SU-DHL-6 (cell line): ENCODE data around the gene MRGPRF.

Experiments used
- H2AFZ ChIP-seq: fragments of 200-600 bp; sonication (generic); 2 replicates; pipeline ENCODE4 v1.6.1; 2014; ENCODE audit warnings: low read depth, mild to moderate bottlenecking, moderate library complexity, mixed read lengths, antibody characterized with exemption, low read length; ENCODE audit not compliant: severe bottlenecking
- H3F3A ChIP-seq: fragments of 200-600 bp; shearing (Covaris generic); 2 replicates; pipeline ENCODE4 v1.6.0; 2016; ENCODE audit warnings: antibody characterized with exemption, mild to moderate bottlenecking; ENCODE audit not compliant: insufficient read depth
- H3K27ac ChIP-seq: fragments of 200-600 bp; sonication (generic); 2 replicates; pipeline ENCODE4 v1.5.1; 2016; ENCODE audit warnings: low read depth, mild to moderate bottlenecking, low read length, moderate library complexity, mixed read lengths
- H3K27me3 ChIP-seq: fragments of 200-600 bp; sonication (generic), shearing (Covaris generic); 2 replicates; pipeline ENCODE4 v1.6.0; 2014; ENCODE audit warnings: mild to moderate bottlenecking, low read length
- H3K36me3 ChIP-seq: fragments of 200-600 bp; sonication (generic); 2 replicates; pipeline ENCODE4 v1.6.1; 2014; ENCODE audit warnings: mild to moderate bottlenecking, low read length, mixed read lengths
- H3K4me2 ChIP-seq: fragments of 300-600, 200-600 bp; shearing (Covaris generic), sonication (generic); 2 replicates; pipeline ENCODE4 v1.6.0; 2014; ENCODE audit warnings: low read length, low read depth, mild to moderate bottlenecking; ENCODE audit not compliant: poor library complexity, severe bottlenecking
- H3K4me3 ChIP-seq: fragments of 200-600 bp; sonication (generic); 2 replicates; pipeline ENCODE4 v1.5.1; 2014; ENCODE audit warnings: antibody characterized with exemption, low read length, mild to moderate bottlenecking, mixed read lengths; ENCODE audit not compliant: insufficient read depth, poor library complexity, severe bottlenecking
- H3K79me2 ChIP-seq: fragments of 200-600 bp; sonication (generic); 2 replicates; pipeline ENCODE4 v1.6.1; 2014; ENCODE audit warnings: mild to moderate bottlenecking, low read length, moderate library complexity; ENCODE audit not compliant: insufficient read depth
- H3K9ac ChIP-seq: fragments of 200-600 bp; sonication (generic); 2 replicates; pipeline ENCODE4 v1.7.0; 2014; ENCODE audit warnings: mild to moderate bottlenecking, low read length
- H3K9me2 ChIP-seq: fragments of 200-600 bp; sonication (generic); replicated peaks from 2 replicates; pipeline ENCODE4 v1.6.1; 2014; ENCODE audit warnings: low read length; ENCODE audit not compliant: insufficient read depth
- H3K9me3 ChIP-seq: fragments of 200-600 bp; sonication (generic); 2 replicates; pipeline ENCODE4 v1.6.1; 2014; ENCODE audit warnings: low read length, mixed read lengths; ENCODE audit not compliant: insufficient read depth
- H4K20me1 ChIP-seq: fragments of 200-600 bp; sonication (generic); 2 replicates; pipeline ENCODE4 v1.6.1; 2014; ENCODE audit warnings: low read depth, mild to moderate bottlenecking, antibody characterized with exemption, low read length, moderate library complexity, mixed read lengths
- CTCF ChIP-seq: fragments of 200-600 bp; sonication (generic); IDR thresholded peaks from one replicate; pipeline ENCODE4 v1.5.1; 2017; ENCODE audit warnings: antibody characterized with exemption, mild to moderate bottlenecking, low read length, moderate library complexity; ENCODE audit not compliant: insufficient read depth, poor library complexity, severe bottlenecking
- EZH2phosphoT487 ChIP-seq: fragments of 200-600 bp; sonication (generic), shearing (Covaris generic); conservative IDR thresholded peaks from 2 replicates; pipeline ENCODE4 v1.6.1; 2018; ENCODE audit warnings: mild to moderate bottlenecking, antibody characterized with exemption, low read length, moderate library complexity, mixed read lengths

The MRGPRF gene

GRCh38 chr11:68965901-68966853 is 46.9 kb downstream of the MRGPRF start:
- H3K9me2 ChIP-seq = no peaks in the 10 kb centered on the region
- no peak overlapping the region for H3K4me2 ChIP-seq
- no peaks in the 10 kb centered on the region for H3K27me3 ChIP-seq
- H3K4me3 ChIP-seq = no peak overlapping the region
- H4K20me1 ChIP-seq = no peaks in the 10 kb centered on the region
- no peaks in the 10 kb centered on the region for H3K36me3 ChIP-seq
- no peak overlapping the region for H2AFZ ChIP-seq
- TF ChIP-seq CTCF = no peak
- no peak for TF ChIP-seq EZH2phosphoT487
- no peaks in the 10 kb centered on the region for H3F3A ChIP-seq
- no peaks in the 10 kb centered on the region for H3K9me3 ChIP-seq
- H3K9ac ChIP-seq = no peak overlapping the region
- H3K79me2 ChIP-seq = no peaks in the 10 kb centered on the region
- no peak overlapping the region for H3K27ac ChIP-seq

DNA sequence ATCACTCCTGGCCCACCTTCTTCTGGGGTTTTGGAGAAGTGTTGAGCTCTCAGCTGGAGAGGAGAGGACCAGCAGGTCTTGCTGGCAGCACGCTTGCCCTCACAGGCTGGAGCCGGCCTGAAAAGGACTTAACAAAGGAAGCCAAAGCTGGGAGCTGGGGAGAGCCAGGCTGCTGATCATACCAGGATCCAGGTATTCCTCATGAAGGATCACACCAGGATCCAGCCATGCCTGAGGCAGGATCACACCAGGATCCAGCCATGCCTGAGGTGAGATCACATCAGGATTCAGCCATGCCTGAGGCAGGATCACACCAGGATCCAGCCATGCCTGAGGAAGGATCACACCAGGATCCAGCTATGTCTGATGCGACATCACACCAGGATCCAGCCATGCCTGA is 49.3 kb downstream of the MRGPRF start:
- no peaks in the 10 kb centered on the region for H3K9me2 ChIP-seq
- no peaks in the 10 kb centered on the region for H3K27me3 ChIP-seq
- no peak for TF ChIP-seq EZH2phosphoT487
- no peak for TF ChIP-seq CTCF
- H3K4me2 ChIP-seq = no peak overlapping the region
- no peaks in the 10 kb centered on the region for H3K36me3 ChIP-seq
- H4K20me1 ChIP-seq = no peaks in the 10 kb centered on the region
- no peaks in the 10 kb centered on the region for H3K9me3 ChIP-seq
- no peaks in the 10 kb centered on the region for H3F3A ChIP-seq
- no peak overlapping the region for H2AFZ ChIP-seq
- H3K4me3 ChIP-seq = no peak overlapping the region
- no peaks in the 10 kb centered on the region for H3K79me2 ChIP-seq
- H3K9ac ChIP-seq = no peak overlapping the region
- H3K27ac ChIP-seq = no peak overlapping the region

GRCh38 chr11:68962527-68963250 is 50.4 kb downstream of the MRGPRF start:
- TF ChIP-seq CTCF (no peak), EZH2phosphoT487 (no peak)
- Histone ChIP-seq H3K79me2 (no peaks in the 10 kb centered on the region), H4K20me1 (no peaks in the 10 kb centered on the region), H3F3A (no peaks in the 10 kb centered on the region), H2AFZ (no peak overlapping the region), H3K27me3 (no peaks in the 10 kb centered on the region), H3K9ac (no peak overlapping the region), H3K9me3 (no peaks in the 10 kb centered on the region), H3K36me3 (no peaks in the 10 kb centered on the region), H3K4me2 (no peak overlapping the region), H3K27ac (no peak overlapping the region), H3K4me3 (no peak overlapping the region), H3K9me2 (no peaks in the 10 kb centered on the region)
